Stimulated activated CD4-positive, alpha-beta T cell treated with anti-CD3 and anti-CD28 coated beads, Interleukin-4, amount 100 ng/mL, for 48 hours (primary cell): ENCODE data around the gene TOP3A.
A peak's percentile ranks its signal among the peaks of the same experiment; 100 is the strongest.

ENCODE experiments used
- DNase-seq, 2 donors: peaks; one replicate each; pipeline ENCODE4 v3.0.0-alpha.2; 2020; ENCODE audit warnings: low read depth in 2 of 2

TOP3A gene

DNA sequence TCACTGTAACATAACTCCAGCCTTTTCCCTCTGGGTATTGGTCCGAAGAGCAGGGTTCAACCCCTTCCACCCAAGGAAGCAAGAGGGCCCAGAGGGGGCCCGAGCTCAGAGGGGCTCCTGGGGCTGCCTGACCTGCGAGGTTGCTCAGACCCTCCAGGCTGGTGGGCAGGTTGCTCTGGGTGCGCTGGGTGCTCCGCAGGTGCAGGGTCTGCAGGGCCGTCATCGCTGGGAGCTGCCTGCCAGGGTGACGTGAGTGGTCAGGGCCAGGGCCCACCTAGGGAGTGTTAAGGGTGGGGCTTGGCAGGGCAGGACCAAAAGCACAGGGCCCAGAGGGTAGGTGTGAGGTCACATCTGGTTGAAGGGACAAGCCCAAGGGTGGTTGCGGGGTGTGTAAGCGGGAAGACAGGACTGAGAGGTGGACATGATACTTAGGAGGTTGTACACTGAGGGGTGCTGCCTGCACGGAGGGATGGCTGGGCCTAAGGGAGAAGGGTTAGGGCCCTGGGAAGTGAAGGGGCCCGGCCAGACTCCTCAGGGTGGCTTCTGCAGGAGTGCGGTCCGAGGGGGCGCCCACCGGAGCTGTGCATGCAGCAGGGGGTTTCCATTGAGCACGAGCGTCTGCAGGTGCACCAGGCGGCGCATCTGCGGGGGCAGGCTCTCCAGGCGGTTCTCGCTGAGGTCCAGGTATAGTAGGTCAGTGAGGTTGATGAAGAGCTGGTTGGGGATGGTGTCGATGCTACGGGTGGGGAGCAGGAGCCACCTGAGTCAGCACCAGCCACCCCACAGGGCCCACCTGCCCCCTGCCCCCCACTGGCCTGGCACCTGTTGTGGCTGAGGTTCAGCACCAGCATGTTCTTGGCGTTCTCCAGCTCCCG lies 60.6 kb downstream of the TOP3A start:
- DNase-seq, result no peak

DNA sequence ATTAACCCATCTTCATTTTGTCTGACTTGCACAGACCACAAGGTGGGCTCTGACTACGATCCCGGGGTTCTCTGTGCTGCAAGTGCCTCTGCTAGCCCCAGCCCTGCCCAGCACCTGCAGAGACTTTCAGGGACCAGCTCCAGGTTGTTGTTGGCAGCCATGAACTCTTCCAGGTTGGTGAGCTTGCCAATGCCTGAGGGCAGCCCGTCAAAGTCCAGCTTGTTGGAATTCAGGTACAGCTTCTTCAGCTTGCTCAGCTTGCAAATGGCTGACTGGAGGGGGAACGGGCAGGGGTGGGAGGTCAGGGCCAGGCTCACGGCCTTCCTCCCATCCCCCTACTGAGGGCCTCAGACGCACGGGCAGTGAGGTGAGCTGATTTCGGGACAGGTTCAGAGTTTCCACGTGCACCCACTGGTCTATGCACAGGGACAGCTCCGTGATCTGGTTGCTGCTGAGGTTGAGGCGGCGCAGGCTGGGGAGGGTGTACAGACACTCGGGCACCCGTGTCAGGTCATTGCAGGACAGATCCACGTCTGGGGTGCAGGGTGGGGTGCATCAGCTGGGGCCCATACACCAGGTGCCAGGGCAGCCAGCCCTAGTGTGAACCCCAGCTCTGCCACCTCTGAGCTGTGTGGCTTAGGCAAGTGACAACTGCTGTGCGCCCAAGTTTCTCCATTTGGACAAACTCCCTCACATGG lies 61.5 kb downstream of the TOP3A start:
- DNase-seq, result no peak

- no peak for DNase-seq
Observed at GRCh38 chr17:18252160-18252559, 62.6 kb downstream of the TOP3A start.

- DNase-seq, result no peak
Observed at GRCh38 chr17:18251204-18251603, 63.6 kb downstream of the TOP3A start.

- DNase-seq, result no peak
Observed at GRCh38 chr17:18250708-18251107, 64.1 kb downstream of the TOP3A start.

DNA sequence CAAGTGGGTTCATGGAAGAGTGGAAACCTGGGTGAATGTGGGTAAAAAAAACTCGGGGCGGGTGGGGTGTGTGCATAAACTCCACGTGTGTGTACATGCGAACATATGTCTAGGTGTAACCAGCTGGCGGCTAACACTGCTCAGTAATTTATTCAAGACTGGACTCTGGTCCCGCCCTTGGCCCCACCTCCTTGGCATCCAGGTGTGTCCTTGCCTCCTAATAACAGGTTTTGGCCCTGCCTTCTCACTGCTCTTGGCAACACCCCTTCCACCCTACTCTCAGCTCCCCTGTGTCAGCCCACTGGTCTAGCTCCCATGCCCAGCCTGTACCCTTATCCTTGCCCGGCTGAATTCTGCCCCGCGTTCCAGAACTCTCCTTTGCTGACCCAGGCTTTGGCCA lies 64.5 kb downstream of the TOP3A start:
- DNase-seq, result no peak

GRCh38 chr17:18248811-18249210 lies 66.0 kb downstream of the TOP3A start:
- no peak for DNase-seq

DNA sequence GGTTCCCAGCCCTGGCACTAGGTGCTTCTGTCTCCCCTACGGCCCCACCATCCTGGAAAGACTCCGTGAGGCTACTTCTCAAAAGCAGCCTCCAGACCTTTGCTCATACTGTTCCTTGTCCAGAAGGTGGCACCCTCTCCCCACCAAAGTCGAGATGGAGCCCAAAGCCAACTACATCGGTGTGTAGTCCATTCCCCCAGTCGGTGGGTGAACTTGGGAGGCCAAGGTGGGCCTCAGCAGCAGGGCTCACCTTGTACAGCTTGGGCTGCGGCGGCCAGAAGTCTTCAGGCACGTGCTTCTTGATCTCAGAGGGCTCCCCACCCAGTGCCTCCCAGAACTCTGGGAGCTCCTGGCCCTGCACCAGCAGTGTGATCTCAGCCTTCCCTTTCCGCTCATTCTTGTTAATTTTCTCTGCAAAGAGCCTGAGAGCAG lies 66.5 kb downstream of the TOP3A start:
- DNase-seq, result peak; percentile 55 to 56

- DNase-seq, result no peak
Observed at GRCh38 chr17:18247613-18248001, 67.2 kb downstream of the TOP3A start.

DNA sequence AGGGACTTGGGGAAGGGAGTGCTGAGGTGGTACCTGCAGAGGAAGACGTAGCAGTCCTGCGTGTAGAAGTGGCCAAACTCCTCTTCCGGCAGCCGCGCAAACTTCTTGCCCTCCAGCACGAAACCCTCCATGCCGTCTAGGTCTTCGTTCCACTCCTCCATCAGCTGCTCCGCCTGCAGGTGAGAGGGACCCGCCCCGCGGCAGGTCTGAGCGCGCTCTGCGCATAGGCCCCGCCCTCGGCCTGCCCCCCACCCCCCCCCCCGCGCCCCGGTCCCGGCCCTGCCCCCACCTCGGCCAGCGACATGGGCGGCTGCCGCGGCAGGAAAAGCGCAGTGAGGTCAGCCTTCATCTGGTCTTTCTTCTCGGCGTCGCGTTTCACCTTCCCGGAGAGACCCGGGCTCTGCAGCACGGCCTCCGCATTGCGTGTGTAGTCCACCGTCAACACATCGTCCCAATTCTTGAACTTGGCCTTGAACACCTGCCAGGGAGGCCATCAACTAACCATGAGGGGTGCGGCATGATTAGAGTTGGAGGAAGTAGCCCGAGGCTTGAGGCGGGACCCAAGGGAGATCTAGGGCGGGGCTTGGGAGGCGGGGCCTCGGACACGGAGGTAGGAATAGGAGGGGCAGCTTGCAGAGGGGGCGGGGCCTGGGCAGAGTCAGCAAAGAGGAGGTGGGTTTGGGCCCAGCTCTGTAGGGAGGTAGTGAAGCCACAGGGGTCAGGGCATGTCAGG lies 67.7 kb downstream of the TOP3A start:
- DNase-seq, result peak; percentile 48 to 49

DNA sequence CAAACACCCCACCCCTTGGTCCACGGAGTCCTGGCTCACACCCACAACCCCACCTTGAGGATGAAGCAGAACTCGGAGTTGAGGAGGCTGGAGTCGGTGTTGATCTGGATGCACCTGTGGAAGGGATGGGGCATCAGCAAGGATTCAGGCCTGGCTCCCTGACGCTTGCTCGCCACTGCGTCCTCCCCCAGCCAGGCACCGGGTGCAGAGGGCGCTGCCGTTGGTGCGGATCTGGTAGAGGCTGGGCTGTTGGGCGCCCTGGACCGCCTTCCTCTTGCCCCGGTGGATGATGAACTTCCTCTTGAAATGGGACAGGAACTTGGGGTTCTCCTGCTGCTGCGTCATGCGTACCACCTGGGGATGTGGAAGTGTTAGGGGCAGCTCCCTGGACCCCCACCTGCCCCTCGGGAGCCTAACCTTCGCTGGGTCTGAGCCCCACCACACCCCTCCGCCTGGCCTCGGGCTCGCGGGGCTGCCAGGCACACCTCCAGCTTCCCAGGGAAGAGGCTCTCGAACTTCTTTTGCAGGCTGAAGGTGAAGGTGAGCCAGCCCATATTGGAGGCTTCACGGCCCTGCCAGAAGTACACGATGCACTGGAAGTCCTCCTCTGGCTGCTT lies 68.6 kb downstream of the TOP3A start:
- DNase-seq, result no peak

DNA sequence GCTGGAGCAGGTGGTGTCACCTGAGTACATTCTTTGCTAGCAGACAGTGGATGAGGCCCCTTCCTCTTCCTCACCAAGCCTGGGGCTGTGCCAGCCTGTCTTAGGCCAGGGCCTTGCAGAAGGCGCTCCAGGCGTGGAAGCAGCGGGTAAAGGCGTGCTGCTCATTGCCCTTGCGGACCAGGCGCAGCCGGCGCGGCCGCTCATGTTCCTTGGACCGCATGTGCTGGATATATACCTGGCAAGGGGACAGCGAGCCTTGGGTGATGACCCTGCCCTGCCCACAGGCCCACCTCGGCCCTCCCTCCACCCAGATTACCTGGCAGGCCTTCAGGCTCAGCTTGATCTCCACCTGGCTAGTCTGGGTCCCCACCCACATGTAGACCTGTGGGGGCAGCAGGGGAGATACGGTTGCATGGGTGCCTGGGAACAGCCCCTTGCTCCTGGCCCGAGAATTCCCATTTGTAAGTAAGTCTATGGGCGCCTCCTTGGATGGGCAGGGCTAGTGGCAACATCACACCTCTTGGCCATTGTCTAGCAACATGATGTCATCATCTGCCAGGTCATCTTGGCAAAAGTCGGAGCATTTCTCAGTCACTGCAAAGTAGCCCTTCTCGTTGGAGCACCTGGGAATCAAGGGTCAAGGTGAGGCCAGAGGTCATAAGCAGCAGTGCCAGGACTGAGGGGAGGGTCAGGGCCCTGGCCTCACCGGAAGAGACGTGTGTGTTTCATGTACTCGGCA lies 69.6 kb downstream of the TOP3A start:
- DNase-seq, result no peak

GRCh38 chr17:18241229-18241871 lies 73.4 kb downstream of the TOP3A start:
- DNase-seq, result no peak

DNA sequence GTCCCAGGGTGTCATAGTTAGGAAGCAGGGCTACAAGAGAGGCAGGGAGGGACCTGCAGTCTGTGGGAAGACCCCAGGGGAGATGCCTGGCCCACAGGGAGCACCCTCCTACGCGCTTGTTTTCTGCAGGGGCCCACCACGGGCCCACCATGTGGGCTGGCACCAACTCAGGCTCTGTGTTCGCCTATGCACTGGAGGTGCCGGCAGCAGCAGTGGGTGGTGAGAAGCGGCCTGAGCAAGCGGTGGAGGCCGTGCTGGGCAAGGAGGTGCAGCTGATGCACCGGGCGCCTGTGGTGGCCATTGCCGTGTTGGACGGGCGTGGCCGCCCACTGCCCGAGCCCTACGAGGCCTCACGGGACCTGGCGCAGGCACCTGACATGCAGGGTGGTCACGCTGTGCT lies 74.3 kb downstream of the TOP3A start:
- no peak for DNase-seq

GRCh38 chr17:18238299-18238698 lies 76.5 kb downstream of the TOP3A start:
- no peak for DNase-seq

GRCh38 chr17:18237461-18237860 lies 77.3 kb downstream of the TOP3A start:
- no peak for DNase-seq

DNA sequence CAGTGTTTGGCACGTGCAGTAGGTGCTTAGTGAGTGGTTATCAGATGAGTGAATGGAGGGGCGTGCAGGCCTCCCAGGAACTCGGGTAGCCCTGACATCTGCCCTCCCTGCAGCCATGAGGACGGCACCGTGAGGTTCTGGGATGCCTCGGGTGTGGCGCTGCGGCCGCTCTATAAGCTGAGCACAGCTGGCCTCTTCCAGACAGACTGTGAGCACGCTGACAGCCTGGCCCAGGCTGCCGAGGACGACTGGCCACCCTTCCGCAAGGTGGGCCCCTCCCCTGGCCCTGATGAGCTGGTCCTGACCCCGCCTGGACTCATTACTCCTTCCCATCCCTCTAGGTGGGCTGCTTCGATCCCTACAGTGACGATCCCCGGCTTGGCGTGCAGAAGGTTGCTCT lies 78.3 kb downstream of the TOP3A start:
- no peak for DNase-seq

GRCh38 chr17:18235743-18236256 lies 79.0 kb downstream of the TOP3A start:
- peak in 1 of 2 donors; percentile 30 for DNase-seq

DNA sequence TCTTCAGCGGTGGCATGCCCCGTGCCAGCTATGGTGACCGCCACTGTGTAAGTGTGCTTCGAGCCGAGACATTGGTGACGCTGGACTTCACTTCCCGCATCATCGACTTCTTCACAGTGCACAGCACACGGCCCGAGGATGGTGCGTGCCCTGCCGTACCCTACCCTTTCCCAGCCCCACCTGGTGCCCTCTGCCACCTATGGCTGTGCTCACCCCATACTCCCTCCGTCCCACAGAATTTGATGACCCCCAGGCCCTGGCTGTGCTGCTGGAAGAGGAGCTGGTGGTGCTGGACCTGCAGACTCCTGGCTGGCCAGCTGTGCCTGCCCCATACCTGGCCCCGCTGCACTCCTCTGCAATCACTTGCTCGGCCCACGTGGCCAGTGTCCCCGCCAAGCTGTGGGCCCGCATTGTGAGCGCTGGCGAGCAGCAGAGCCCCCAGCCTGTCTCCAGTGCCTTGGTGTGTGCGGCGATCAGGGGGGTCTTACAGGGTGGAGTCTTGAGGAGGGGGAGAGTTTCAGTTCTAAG lies 79.9 kb downstream of the TOP3A start:
- DNase-seq, result no peak

GRCh38 chr17:18233803-18234518 lies 80.8 kb downstream of the TOP3A start:
- DNase-seq, result no peak
